Activated naive CD4-positive, alpha-beta T cell treated with anti-CD3 and anti-CD28 coated beads, Interleukin-2, amount 50 U/mL, for 24 hours (primary cell): Measurements from ENCODE around the gene PTK7.
"Not testable (repeated sequence)": the region's sequence is repeated elsewhere in the genome, so short reads cannot be mapped to it uniquely, and the experiment has no call there.

Experiments used
- H3K27ac Mint-ChIP-seq: one replicate; pipeline ENCODE4 v1.8.0; 2021; ENCODE audit warnings: mild to moderate bottlenecking, mixed read lengths
- H3K27me3 Mint-ChIP-seq: one replicate; pipeline ENCODE4 v1.8.0; 2021; ENCODE audit warnings: mixed read lengths
- H3K36me3 Mint-ChIP-seq: one replicate; pipeline ENCODE4 v1.8.0; 2021; ENCODE audit warnings: mixed read lengths
- H3K4me1 Mint-ChIP-seq: one replicate; pipeline ENCODE4 v1.8.0; 2021; ENCODE audit warnings: mixed read lengths
- H3K4me3 Mint-ChIP-seq: one replicate; pipeline ENCODE4 v1.8.0; 2021; ENCODE audit warnings: mild to moderate bottlenecking, mixed read lengths
- H3K9me3 Mint-ChIP-seq: one replicate; pipeline ENCODE4 v1.8.0; 2021; ENCODE audit warnings: mixed read lengths

The PTK7 gene

GRCh38 chr6:43138267-43138666 lies 62.2 kb downstream of the PTK7 start:
- peaks cover 11% of the 10 kb centered on the region for H3K4me1 Mint-ChIP-seq
- no peak overlapping the region for H3K4me3 Mint-ChIP-seq
- no peak overlapping the region for H3K27ac Mint-ChIP-seq
- H3K9me3 Mint-ChIP-seq, result no peaks in the 10 kb centered on the region
- H3K27me3 Mint-ChIP-seq, result no peaks in the 10 kb centered on the region
- no peaks in the 10 kb centered on the region for H3K36me3 Mint-ChIP-seq

GRCh38 chr6:43139973-43140372 lies 63.9 kb downstream of the PTK7 start:
- H3K4me3 Mint-ChIP-seq, H3K36me3 Mint-ChIP-seq, H3K9me3 Mint-ChIP-seq, H3K27ac Mint-ChIP-seq, H3K27me3 Mint-ChIP-seq: not testable (repeated sequence)
- peaks cover 16% of the 10 kb centered on the region for H3K4me1 Mint-ChIP-seq

GRCh38 chr6:43141644-43142043 lies 65.5 kb downstream of the PTK7 start:
- Mint-ChIP-seq H3K4me3 (no peak overlapping the region), H3K9me3 (no peaks in the 10 kb centered on the region), H3K27me3 (no peaks in the 10 kb centered on the region), H3K36me3 (no peaks in the 10 kb centered on the region), H3K27ac (no peak overlapping the region), H3K4me1 (peaks cover 16% of the 10 kb centered on the region)

- H3K27ac Mint-ChIP-seq, result no peak overlapping the region
- H3K4me3 Mint-ChIP-seq, result no peak overlapping the region
- no peaks in the 10 kb centered on the region for H3K36me3 Mint-ChIP-seq
- no peaks in the 10 kb centered on the region for H3K9me3 Mint-ChIP-seq
- no peaks in the 10 kb centered on the region for H3K27me3 Mint-ChIP-seq
- peaks cover 16% of the 10 kb centered on the region for H3K4me1 Mint-ChIP-seq
These were observed 66.0 kb downstream of the PTK7 start for GRCh38 chr6:43142101-43142500.

- Mint-ChIP-seq H3K27me3 (no peaks in the 10 kb centered on the region), H3K4me3 (peak overlapping the region; percentile 27), H3K9me3 (no peaks in the 10 kb centered on the region), H3K4me1 (peaks cover 16% of the 10 kb centered on the region), H3K27ac (peak overlapping the region; percentile 57), H3K36me3 (no peaks in the 10 kb centered on the region)
These were observed 67.4 kb downstream of the PTK7 start for GRCh38 chr6:43143235-43144128.

- Mint-ChIP-seq H3K27ac (no peak overlapping the region), H3K4me1 (peaks cover 16% of the 10 kb centered on the region), H3K27me3 (no peaks in the 10 kb centered on the region), H3K4me3 (no peak overlapping the region), H3K36me3 (no peaks in the 10 kb centered on the region), H3K9me3 (no peaks in the 10 kb centered on the region)
These were observed 68.8 kb downstream of the PTK7 start for GRCh38 chr6:43144879-43145278.

- no peak overlapping the region for H3K4me3 Mint-ChIP-seq
- no peak overlapping the region for H3K27ac Mint-ChIP-seq
- no peaks in the 10 kb centered on the region for H3K9me3 Mint-ChIP-seq
- no peaks in the 10 kb centered on the region for H3K27me3 Mint-ChIP-seq
- H3K4me1 Mint-ChIP-seq, result peaks cover 16% of the 10 kb centered on the region
- no peaks in the 10 kb centered on the region for H3K36me3 Mint-ChIP-seq
These were observed 70.1 kb downstream of the PTK7 start for GRCh38 chr6:43146261-43146660.

- Mint-ChIP-seq H3K4me1 (peaks cover 15% of the 10 kb centered on the region), H3K4me3 (no peak overlapping the region), H3K9me3 (no peaks in the 10 kb centered on the region), H3K27me3 (no peaks in the 10 kb centered on the region), H3K36me3 (no peaks in the 10 kb centered on the region), H3K27ac (no peak overlapping the region)
These were observed 70.9 kb downstream of the PTK7 start for GRCh38 chr6:43146709-43147688.

- no peaks in the 10 kb centered on the region for H3K9me3 Mint-ChIP-seq
- peaks cover 8% of the 10 kb centered on the region for H3K4me1 Mint-ChIP-seq
- H3K4me3 Mint-ChIP-seq, result no peak overlapping the region
- H3K36me3 Mint-ChIP-seq, result no peaks in the 10 kb centered on the region
- H3K27me3 Mint-ChIP-seq, result no peaks in the 10 kb centered on the region
- no peak overlapping the region for H3K27ac Mint-ChIP-seq
These were observed 71.8 kb downstream of the PTK7 start for GRCh38 chr6:43147691-43148477.

- Mint-ChIP-seq H3K4me3 (no peak overlapping the region), H3K9me3 (no peaks in the 10 kb centered on the region), H3K27ac (no peak overlapping the region), H3K27me3 (no peaks in the 10 kb centered on the region), H3K4me1 (no peaks in the 10 kb centered on the region), H3K36me3 (no peaks in the 10 kb centered on the region)
These were observed 73.2 kb downstream of the PTK7 start for GRCh38 chr6:43149265-43149664.

- Mint-ChIP-seq H3K9me3 (no peaks in the 10 kb centered on the region), H3K27me3 (no peaks in the 10 kb centered on the region), H3K27ac (no peak overlapping the region), H3K4me1 (no peaks in the 10 kb centered on the region), H3K36me3 (no peaks in the 10 kb centered on the region), H3K4me3 (no peak overlapping the region)
These were observed 74.1 kb downstream of the PTK7 start for GRCh38 chr6:43150051-43150751.

GRCh38 chr6:43159599-43159998 lies 83.5 kb downstream of the PTK7 start:
- H3K27ac Mint-ChIP-seq, result no peak overlapping the region
- H3K4me3 Mint-ChIP-seq, result no peak overlapping the region
- no peaks in the 10 kb centered on the region for H3K27me3 Mint-ChIP-seq
- no peaks in the 10 kb centered on the region for H3K9me3 Mint-ChIP-seq
- H3K4me1 Mint-ChIP-seq, result no peaks in the 10 kb centered on the region
- H3K36me3 Mint-ChIP-seq, result no peaks in the 10 kb centered on the region

- no peak overlapping the region for H3K4me3 Mint-ChIP-seq
- H3K9me3 Mint-ChIP-seq, result no peaks in the 10 kb centered on the region
- no peak overlapping the region for H3K27ac Mint-ChIP-seq
- no peaks in the 10 kb centered on the region for H3K36me3 Mint-ChIP-seq
- H3K27me3 Mint-ChIP-seq, result no peaks in the 10 kb centered on the region
- no peaks in the 10 kb centered on the region for H3K4me1 Mint-ChIP-seq
These were observed 87.8 kb downstream of the PTK7 start for GRCh38 chr6:43163899-43164298.

- Mint-ChIP-seq H3K4me3 (peak overlapping the region; percentile 94), H3K4me1 (peaks cover 40% of the 10 kb centered on the region), H3K27me3 (no peaks in the 10 kb centered on the region), H3K27ac (peak overlapping the region; percentile 97), H3K36me3 (peaks cover 4% of the 10 kb centered on the region), H3K9me3 (no peaks in the 10 kb centered on the region)
These were observed 94.4 kb downstream of the PTK7 start for GRCh38 chr6:43170417-43170930.
